ENCODE measurements around the gene RBBP8NL. TPM values are rescaled to one million over a fixed set of nuclear protein-coding genes. Genes with fewer than 3 reads are reported as not detected.

RBBP8NL gene
- total and polyA plus RNA-seq, 2 experiments from 2014 or later = 0.10 to 1.1 TPM

- Histone ChIP-seq H3K4me3 (no peak overlapping the region), H3K9me2 (ENCODE audit: insufficient read depth) (no peaks in the 10 kb centered on the region), H3K4me2 (no peak overlapping the region), H3K27me3 (ENCODE audit: insufficient read depth) (no peaks in the 10 kb centered on the region), H3K4me1 (ENCODE audit: insufficient read depth) (no peaks in the 10 kb centered on the region; the same call in 1 of the 2 replicates), H3F3A (replicated peaks; ENCODE audit: low read depth) (no peaks in the 10 kb centered on the region), H3K36me3 (ENCODE audit: insufficient read depth) (no peaks in the 10 kb centered on the region), H2AFZ (no peak overlapping the region), H3K79me2 (replicated peaks; ENCODE audit: insufficient read depth) (no peaks in the 10 kb centered on the region), H4K20me1 (replicated peaks; ENCODE audit: insufficient read depth) (no peaks in the 10 kb centered on the region; the same call in none of the 2 replicates), H3K27ac (ENCODE audit: low read depth) (no peak overlapping the region)
- H3K4me3 Mint-ChIP-seq = no peak overlapping the region
- peaks cover 5% of the 10 kb centered on the region; the same call in 1 of the 3 replicates for H3K36me3 Mint-ChIP-seq (ENCODE audit: low read depth)
- peaks cover 10% of the 10 kb centered on the region for H3K27me3 Mint-ChIP-seq (ENCODE audit: insufficient read depth, low read depth, poor library complexity)
- no peak overlapping the region for H3K27ac Mint-ChIP-seq
- H3K4me1 Mint-ChIP-seq = peaks cover 17% of the 10 kb centered on the region
- TF ChIP-seq CTCF (conservative IDR thresholded peaks at IDR 0.05; ENCODE audit: low read depth in 2 of 2) (0 out of 4 replicates have a peak, but pooled peaks of 1 of the 2 experiments have one; percentile 13), ZNF462 (CRISPR knock-in tag; IDR thresholded peaks at IDR 0.05) (no peak)
- no peak for DNase-seq (ENCODE audit: low spot score)
- no peaks in the 10 kb centered on the region for H3K9me3 Mint-ChIP-seq
- no peak for ATAC-seq
Measured at GRCh38 chr20:62403331-62403730, 24.0 kb downstream of the RBBP8NL start.

Data from GM23338 (cell line).